Measurements from ENCODE around the gene ACTA2.

The ACTA2 gene

DNA sequence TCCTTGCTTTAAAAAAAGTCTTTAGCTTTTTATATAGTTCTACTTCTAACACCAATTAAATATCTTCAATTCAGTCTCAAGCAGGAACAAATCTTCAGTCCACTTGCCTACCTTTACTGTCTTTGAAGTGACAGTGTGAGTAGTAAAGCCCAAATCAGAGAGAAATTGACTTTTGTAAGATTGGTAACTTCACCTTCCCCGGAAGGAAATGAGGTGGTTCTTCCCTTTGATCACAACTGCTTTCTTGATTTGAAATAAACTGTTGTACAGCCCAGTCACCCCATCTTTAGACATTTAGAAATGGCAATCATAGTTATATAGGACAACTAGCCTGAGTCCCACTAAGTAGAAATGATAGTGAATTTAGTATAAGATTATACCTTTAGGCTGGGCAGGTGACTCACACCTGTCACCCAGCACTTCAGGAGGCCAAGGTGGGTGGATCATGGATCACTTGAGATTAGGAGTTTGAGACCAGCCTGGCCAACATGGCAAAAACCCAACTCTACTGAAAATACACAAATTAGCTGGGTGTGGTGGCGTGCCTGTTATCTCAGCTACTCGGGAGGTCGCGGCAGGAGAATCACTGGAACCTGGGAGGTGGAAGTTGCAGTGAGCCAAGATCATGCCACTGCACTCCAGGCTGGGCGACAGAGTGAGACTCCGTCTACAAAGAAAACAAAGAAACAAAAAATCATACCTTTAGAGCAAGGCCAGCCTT, 42.7 kb upstream of the ACTA2 start:
- no peak overlapping the region for H3K4me3 Mint-ChIP-seq
- no peak overlapping the region for H3K27ac Mint-ChIP-seq
- H3K36me3 Mint-ChIP-seq (ENCODE audit: low read depth): no peaks in the 10 kb centered on the region
- H3K27me3 Mint-ChIP-seq (ENCODE audit: low read depth): peaks cover 9% of the 10 kb centered on the region
- H3K9me3 Mint-ChIP-seq: no peaks in the 10 kb centered on the region
- H3K4me1 Mint-ChIP-seq: peaks cover 21% of the 10 kb centered on the region
- TF ChIP-seq, protein P1, sequence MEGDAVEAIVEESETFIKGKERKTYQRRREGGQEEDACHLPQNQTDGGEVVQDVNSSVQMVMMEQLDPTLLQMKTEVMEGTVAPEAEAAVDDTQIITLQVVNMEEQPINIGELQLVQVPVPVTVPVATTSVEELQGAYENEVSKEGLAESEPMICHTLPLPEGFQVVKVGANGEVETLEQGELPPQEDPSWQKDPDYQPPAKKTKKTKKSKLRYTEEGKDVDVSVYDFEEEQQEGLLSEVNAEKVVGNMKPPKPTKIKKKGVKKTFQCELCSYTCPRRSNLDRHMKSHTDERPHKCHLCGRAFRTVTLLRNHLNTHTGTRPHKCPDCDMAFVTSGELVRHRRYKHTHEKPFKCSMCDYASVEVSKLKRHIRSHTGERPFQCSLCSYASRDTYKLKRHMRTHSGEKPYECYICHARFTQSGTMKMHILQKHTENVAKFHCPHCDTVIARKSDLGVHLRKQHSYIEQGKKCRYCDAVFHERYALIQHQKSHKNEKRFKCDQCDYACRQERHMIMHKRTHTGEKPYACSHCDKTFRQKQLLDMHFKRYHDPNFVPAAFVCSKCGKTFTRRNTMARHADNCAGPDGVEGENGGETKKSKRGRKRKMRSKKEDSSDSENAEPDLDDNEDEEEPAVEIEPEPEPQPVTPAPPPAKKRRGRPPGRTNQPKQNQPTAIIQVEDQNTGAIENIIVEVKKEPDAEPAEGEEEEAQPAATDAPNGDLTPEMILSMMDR (IDR thresholded peaks at IDR 0.05; ENCODE audit: unreplicated experiment in 3 of 3): no peak

DNA sequence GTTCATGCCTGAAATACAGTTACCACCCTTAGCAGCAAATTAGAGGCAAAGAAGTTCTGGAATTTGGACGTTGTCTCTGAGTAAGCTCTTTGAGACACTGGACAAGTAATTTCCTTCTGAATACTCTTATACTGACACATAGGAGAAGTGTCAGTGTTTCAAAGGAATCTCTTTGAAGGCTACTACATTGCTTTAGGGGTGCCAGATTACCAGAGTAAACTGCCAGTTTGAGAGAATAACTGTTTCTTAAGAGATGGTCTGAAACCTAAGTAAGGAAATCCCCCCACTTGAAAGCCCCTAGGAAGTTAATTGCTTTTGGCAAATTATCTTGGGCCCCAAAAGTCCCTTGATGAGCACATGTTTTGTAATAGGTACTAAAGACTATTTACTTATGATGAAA, 41.4 kb upstream of the ACTA2 start:
- no peaks in the 10 kb centered on the region for H3K36me3 Mint-ChIP-seq (ENCODE audit: low read depth)
- peaks cover 16% of the 10 kb centered on the region for H3K27me3 Mint-ChIP-seq (ENCODE audit: low read depth)
- no peaks in the 10 kb centered on the region for H3K9me3 Mint-ChIP-seq
- TF ChIP-seq, protein P1 (IDR thresholded peaks at IDR 0.05; ENCODE audit: unreplicated experiment in 3 of 3): no peak
- peaks cover 34% of the 10 kb centered on the region for H3K4me1 Mint-ChIP-seq
- H3K27ac Mint-ChIP-seq: no peak overlapping the region
- peak overlapping the region in 1 of 3 experiments; percentile 31 for H3K4me3 Mint-ChIP-seq

DNA sequence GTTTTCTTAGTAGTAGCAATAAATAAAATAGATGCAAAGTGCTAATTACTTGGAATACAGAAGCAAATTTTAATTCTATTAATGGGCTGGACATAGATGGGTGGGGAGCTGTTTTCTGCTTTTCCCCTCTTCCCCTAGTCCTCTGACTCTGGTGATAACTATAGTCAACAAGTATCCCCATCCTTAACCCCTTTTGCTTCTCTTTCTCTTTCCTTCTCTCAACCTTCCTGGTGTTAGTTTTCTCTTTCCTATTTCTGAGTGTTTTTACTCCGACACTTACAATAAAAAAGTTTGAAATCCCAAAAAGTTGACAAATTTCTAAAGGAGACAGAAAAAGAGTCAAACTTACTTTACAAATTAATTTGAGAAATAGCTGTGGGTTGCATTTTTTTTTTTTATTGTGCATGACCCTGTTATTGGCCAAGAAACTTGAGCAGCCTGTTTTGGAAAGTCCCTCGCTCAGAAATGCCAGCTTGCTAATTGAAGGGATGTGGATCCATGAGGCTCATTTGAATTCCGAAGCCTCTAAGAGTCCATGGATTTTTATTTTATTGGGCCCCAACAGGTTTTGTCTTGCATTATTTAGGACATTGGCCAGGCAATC, 40.5 kb upstream of the ACTA2 start:
- TF ChIP-seq, protein P1 (IDR thresholded peaks at IDR 0.05; ENCODE audit: unreplicated experiment in 3 of 3): no peak
- H3K4me3 Mint-ChIP-seq: peak overlapping the region; percentile 63 to 82 (median 79)
- H3K36me3 Mint-ChIP-seq (ENCODE audit: low read depth): no peaks in the 10 kb centered on the region
- H3K9me3 Mint-ChIP-seq: no peaks in the 10 kb centered on the region
- peaks cover 16% of the 10 kb centered on the region for H3K27me3 Mint-ChIP-seq (ENCODE audit: low read depth)
- peaks cover 37% of the 10 kb centered on the region for H3K4me1 Mint-ChIP-seq
- no peak overlapping the region for H3K27ac Mint-ChIP-seq

DNA sequence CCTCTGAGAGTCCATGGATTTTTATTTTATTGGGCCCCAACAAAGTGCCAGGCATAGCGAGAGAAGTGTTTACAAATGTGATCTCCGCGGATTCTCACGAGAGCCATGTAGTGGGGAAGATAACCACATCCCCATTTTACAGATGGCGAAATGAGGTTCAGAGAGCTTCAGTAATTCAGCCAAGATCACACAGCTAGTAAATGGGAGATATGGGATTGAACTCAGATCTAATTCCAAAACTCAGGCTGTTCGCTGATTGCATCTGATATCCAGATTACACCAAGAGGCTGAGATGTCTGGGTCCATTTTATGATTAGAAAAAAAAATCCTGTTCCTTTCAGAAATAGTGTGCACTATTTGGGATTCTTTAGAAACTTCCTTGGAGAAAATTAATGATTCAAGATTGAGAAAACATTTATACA, 39.3 kb upstream of the ACTA2 start:
- H3K9me3 Mint-ChIP-seq: no peaks in the 10 kb centered on the region
- peaks cover 37% of the 10 kb centered on the region for H3K4me1 Mint-ChIP-seq
- no peaks in the 10 kb centered on the region for H3K36me3 Mint-ChIP-seq (ENCODE audit: low read depth)
- peak overlapping the region; percentile 93 to 97 (median 96) for H3K4me3 Mint-ChIP-seq
- H3K27me3 Mint-ChIP-seq (ENCODE audit: low read depth): peaks cover 16% of the 10 kb centered on the region
- H3K27ac Mint-ChIP-seq: peak overlapping the region; percentile 44 to 95 (median 85)
- TF ChIP-seq, protein P1 (IDR thresholded peaks at IDR 0.05; ENCODE audit: unreplicated experiment in 3 of 3): no peak

DNA sequence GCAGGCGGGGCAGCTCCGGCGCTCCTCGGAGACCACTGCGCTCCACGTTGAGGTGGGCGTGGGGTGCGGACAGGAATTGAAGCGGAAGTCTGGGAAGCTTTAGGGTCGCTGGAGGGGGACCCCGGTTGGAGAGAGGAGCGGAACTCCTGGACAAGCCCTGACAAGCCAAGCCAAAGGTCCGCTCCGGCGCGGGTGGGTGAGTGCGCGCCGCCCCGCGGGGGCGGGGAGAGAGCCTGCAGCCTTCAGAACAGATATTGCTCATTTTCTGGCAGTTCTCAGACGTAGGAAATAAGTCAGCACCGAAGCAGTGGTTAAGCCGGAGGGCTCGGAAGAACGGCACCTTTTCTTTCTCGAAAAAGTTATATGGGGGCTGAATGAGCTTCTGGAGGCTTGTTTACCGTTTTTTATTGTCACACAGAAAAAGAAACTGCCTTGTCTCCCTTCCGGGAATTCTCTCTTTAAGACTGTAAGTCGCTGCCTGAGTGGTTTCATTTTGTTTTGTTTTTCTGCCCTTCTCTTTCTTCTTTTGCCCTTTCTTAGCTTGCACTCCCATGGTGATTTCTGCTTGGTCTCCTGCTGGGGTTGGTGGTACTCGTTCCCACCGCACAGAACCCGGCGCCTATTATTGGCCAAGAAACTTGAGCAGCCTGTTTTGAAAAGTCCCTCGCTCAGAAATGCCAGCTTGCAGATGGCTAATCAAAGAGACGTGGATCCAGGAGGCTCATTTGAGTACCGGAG, 38.8 kb upstream of the ACTA2 start:
- peaks cover 16% of the 10 kb centered on the region for H3K27me3 Mint-ChIP-seq (ENCODE audit: low read depth)
- TF ChIP-seq, protein P1 (IDR thresholded peaks at IDR 0.05; ENCODE audit: unreplicated experiment in 3 of 3): no peak

More for the DNA sequence above, 38.8 kb upstream of the ACTA2 start:
- no peaks in the 10 kb centered on the region for H3K9me3 Mint-ChIP-seq
- peak overlapping the region; percentile 93 to 97 (median 96) for H3K4me3 Mint-ChIP-seq
- no peaks in the 10 kb centered on the region for H3K36me3 Mint-ChIP-seq (ENCODE audit: low read depth)
- H3K27ac Mint-ChIP-seq: peak overlapping the region; percentile 44 to 95 (median 85)
- H3K4me1 Mint-ChIP-seq: peaks cover 37% of the 10 kb centered on the region
